ENCODE measurements around the gene SFMBT1. TPM values are rescaled to one million over a fixed set of nuclear protein-coding genes. Genes with fewer than 3 reads are reported as not detected.

The SFMBT1 gene
- total and polyA plus RNA-seq, 2 of the 8 experiments (the other 6 are each of a cell fraction or from before 2014, with no cell fraction given): 8.1 to 16.8 TPM

DNA sequence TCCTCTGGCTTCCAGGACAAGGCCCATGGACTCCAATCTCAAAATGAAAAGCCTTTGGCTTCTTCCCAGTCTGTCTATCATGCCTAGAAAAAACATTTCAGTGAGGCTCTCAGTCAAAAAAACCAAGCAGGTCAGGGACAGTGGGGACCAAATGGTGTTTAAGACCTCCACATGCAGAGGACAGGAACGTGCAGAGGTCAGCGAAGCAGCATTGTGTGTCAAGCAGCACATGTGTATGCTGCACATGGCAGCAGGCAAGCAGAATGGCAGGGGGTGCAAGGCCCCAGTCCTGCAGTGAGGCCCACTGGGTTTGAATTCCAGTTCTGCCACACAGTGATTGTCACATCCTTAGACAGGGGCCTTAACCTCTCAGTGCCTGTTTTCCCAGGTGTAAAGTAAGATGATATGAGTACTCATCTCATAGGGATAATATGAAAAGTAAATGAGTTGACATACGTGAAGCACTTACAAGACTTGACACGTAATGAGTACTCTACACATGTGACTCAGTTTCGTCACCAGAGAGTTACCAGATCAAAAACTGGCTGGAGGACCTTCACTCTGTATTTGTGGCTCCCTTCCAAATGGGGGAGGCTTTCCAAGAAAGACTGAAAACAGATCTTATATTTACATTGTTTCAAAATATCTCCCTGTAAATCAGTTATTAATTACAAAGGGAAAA is 159.7 kb downstream of the SFMBT1 start:
- Histone ChIP-seq H3K14ac (ENCODE audit: insufficient read length) (no peak overlapping the region), H2BK12ac (ENCODE audit: low read depth, low read length) (no peak overlapping the region), H3K27me3 (replicated peaks in 1 of 4; ENCODE audit: control insufficient read depth in 3 of 4, extremely low read depth in 1 of 4, insufficient read depth in 3 of 4, low read length in 3 of 4) (no peaks in the 10 kb centered on the region), H2AK5ac (ENCODE audit: low read depth, low read length) (no peak overlapping the region), H3K9me3 (ENCODE audit: insufficient read depth in 2 of 2, low read depth in 1 of 2, low read length in 1 of 2) (no peaks in the 10 kb centered on the region), H3K4me1 (replicated peaks in 1 of 4; ENCODE audit: control insufficient read depth in 3 of 4, insufficient read depth in 4 of 4, low read length in 3 of 4) (no peaks in the 10 kb centered on the region), H3K79me1 (ENCODE audit: low read depth, low read length) (peaks cover 3% of the 10 kb centered on the region), H2BK5ac (ENCODE audit: low read depth, low read length) (no peak overlapping the region), H4K20me1 (replicated peaks in 1 of 2; ENCODE audit: control insufficient read depth in 1 of 2, insufficient read depth in 2 of 2, low read length in 2 of 2) (peaks cover 0 to 8% of the 10 kb centered on the region in 2 experiments), H3K23me2 (ENCODE audit: low read depth, low read length) (no peaks in the 10 kb centered on the region), H3K79me2 (ENCODE audit: control insufficient read depth in 1 of 2, insufficient read depth in 2 of 2, low read length in 2 of 2) (peaks cover 0 to 12% of the 10 kb centered on the region in 2 experiments; a peak in 1 of 4 replicates), H4K91ac (replicated peaks; ENCODE audit: insufficient read length, low read length) (no peak overlapping the region), H3K4ac (replicated peaks; ENCODE audit: insufficient read length, low read depth, low read length) (no peak overlapping the region), H2BK20ac (ENCODE audit: low read length) (no peak overlapping the region), H2AFZ (ENCODE audit: low read length) (no peak overlapping the region), H3K9ac (replicated peaks in 1 of 4; ENCODE audit: extremely low read depth in 1 of 4, low read depth in 3 of 4, low read length in 3 of 4) (no peak overlapping the region), H3K23ac (ENCODE audit: insufficient read length) (no peak overlapping the region), H3K36me3 (ENCODE audit: control insufficient read depth in 2 of 4, insufficient read depth in 4 of 4, low read length in 3 of 4) (peaks cover 0 to 3% (median 0%) of the 10 kb centered on the region in 4 experiments; a peak in 1 of 8 replicates), H3K27ac (ENCODE audit: low read depth, low read length) (no peak overlapping the region), H2BK120ac (replicated peaks; ENCODE audit: low read depth, low read length) (no peak overlapping the region), H3K4me3 (ENCODE audit: extremely low read depth in 1 of 4, insufficient read depth in 2 of 4, low read depth in 3 of 4, low read length in 4 of 4) (no peak overlapping the region), H3K56ac (replicated peaks; ENCODE audit: insufficient read length, low read depth, low read length) (no peak overlapping the region), H2BK15ac (ENCODE audit: low read length) (no peak overlapping the region), H3K18ac (ENCODE audit: extremely low read depth, low read length) (no peak overlapping the region), H3K4me2 (ENCODE audit: insufficient read depth in 1 of 2, low read depth in 2 of 2, low read length in 2 of 2) (no peak overlapping the region), H4K5ac (ENCODE audit: insufficient read length, low read depth, low read length) (no peak overlapping the region), H4K8ac (ENCODE audit: extremely low read depth, insufficient read depth, low read length) (no peak overlapping the region)
- ChIA-PET POLR2A (ENCODE audit: partially characterized antibody) (no interaction called here), CTCF (ENCODE audit: partially characterized antibody) (no interaction called here)
- peak in 1 of 2 experiments; percentile 31 for DNase-seq (ENCODE audit: low read depth in 1 of 2, low spot score in 2 of 2)
- 89% methylated on average over 5 of the region's 5 CpGs; no CpG with 5 or more reads in 1 of the 2 experiments for WGBS, 2 experiments (ENCODE audit: extremely low coverage in 1 of 2, insufficient coverage in 1 of 2, insufficient read length in 1 of 2, insufficient replicate concordance in 2 of 2, low coverage in 1 of 2, low lambda C conversion rate in 2 of 2, missing lambda C conversion rate in 1 of 2)
- TF ChIP-seq FOSL1 (IDR thresholded peaks at IDR 0.05; ENCODE audit: insufficient read depth, low read depth, low read length) (no peak), KDM1A (IDR thresholded peaks at IDR 0.05; ENCODE audit: borderline replicate concordance, low read length) (no peak), CBX8 (IDR thresholded peaks at IDR 0.05; ENCODE audit: borderline replicate concordance, low read depth, low read length) (no peak), YY1 (IDR thresholded peaks at IDR 0.05; ENCODE audit: low read depth, low read length) (no peak), SP4 (IDR thresholded peaks at IDR 0.05; ENCODE audit: low read length) (no peak), BCL11A (IDR thresholded peaks at IDR 0.05; ENCODE audit: low read depth in 2 of 2, low read length in 2 of 2) (no peak), POLR2AphosphoS5 (IDR thresholded peaks at IDR 0.05; ENCODE audit: low read depth, low read length) (no peak)
- TF ChIP-seq, protein P1, sequence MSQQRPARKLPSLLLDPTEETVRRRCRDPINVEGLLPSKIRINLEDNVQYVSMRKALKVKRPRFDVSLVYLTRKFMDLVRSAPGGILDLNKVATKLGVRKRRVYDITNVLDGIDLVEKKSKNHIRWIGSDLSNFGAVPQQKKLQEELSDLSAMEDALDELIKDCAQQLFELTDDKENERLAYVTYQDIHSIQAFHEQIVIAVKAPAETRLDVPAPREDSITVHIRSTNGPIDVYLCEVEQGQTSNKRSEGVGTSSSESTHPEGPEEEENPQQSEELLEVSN (IDR thresholded peaks at IDR 0.05): no peak
- no peak for FAIRE-seq
